Hepatocyte (in vitro differentiated cells): ENCODE data around the gene CNOT4. TPM values are rescaled to one million over a fixed set of nuclear protein-coding genes. Genes with fewer than 3 reads are reported as not detected.

Source experiments
- DNase-seq: peaks from one replicate; pipeline ENCODE4 v3.0.0-alpha.2; 2016; ENCODE audit warnings: low spot score
- H2AFZ ChIP-seq: fragments of 200-600 bp; sonication (generic); 2 replicates; pipeline ENCODE4 v1.6.0; 2016; ENCODE audit warnings: antibody characterized with exemption, mild to moderate bottlenecking
- H3K27ac ChIP-seq: fragments of 200-600 bp; sonication (generic); 2 replicates; pipeline ENCODE4 v1.5.1; 2016; ENCODE audit warnings: mild to moderate bottlenecking
- H3K27me3 ChIP-seq: fragments of 200-600 bp; sonication (generic); 2 replicates; pipeline ENCODE4 v1.6.1; 2016
- H3K36me3 ChIP-seq: fragments of 200-600 bp; sonication (generic); replicated peaks from 2 replicates; pipeline ENCODE4 v1.5.1; 2016; ENCODE audit warnings: low read depth; ENCODE audit not compliant: insufficient read depth
- H3K4me1 ChIP-seq: fragments of 200-600 bp; sonication (generic); 2 replicates; pipeline ENCODE4 v1.5.1; 2016; ENCODE audit warnings: mild to moderate bottlenecking, moderate library complexity; ENCODE audit not compliant: insufficient read depth
- H3K4me2 ChIP-seq: fragments of 200-600 bp; sonication (generic); 2 replicates; pipeline ENCODE4 v1.6.0; 2016
- H3K4me3 ChIP-seq: fragments of 200-600 bp; sonication (generic); 2 replicates; pipeline ENCODE4 v1.5.1; 2016; ENCODE audit warnings: mild to moderate bottlenecking
- H3K79me2 ChIP-seq: fragments of 200-600 bp; sonication (generic); 2 replicates; pipeline ENCODE4 v1.6.0; 2017; ENCODE audit warnings: mild to moderate bottlenecking
- H3K9me2 ChIP-seq: fragments of 200-600 bp; sonication (generic); replicated peaks from 2 replicates; pipeline ENCODE4 v1.6.0; 2017; ENCODE audit warnings: mild to moderate bottlenecking; ENCODE audit not compliant: insufficient read depth
- H3K9me3 ChIP-seq: fragments of 200-600 bp; sonication (generic); 2 replicates; pipeline ENCODE4 v1.5.1; 2016; ENCODE audit warnings: low read depth, mild to moderate bottlenecking
- H4K20me1 ChIP-seq: fragments of 200-600 bp; sonication (generic); 2 replicates; pipeline ENCODE4 v1.6.0; 2016; ENCODE audit warnings: mild to moderate bottlenecking; ENCODE audit not compliant: insufficient read depth, poor library complexity, severe bottlenecking
- EZH2 ChIP-seq: fragments of 200-600 bp; sonication (generic); IDR thresholded peaks from 2 replicates; pipeline ENCODE4 v1.6.1; 2016; ENCODE audit warnings: antibody characterized with exemption, mild to moderate bottlenecking, borderline replicate concordance
- EZH2phosphoT487 ChIP-seq: fragments of 200-600 bp; sonication (generic); IDR thresholded peaks from one replicate; pipeline ENCODE4 v1.6.1; 2018; ENCODE audit warnings: antibody characterized with exemption, mild to moderate bottlenecking, low read depth, moderate library complexity; ENCODE audit not compliant: unreplicated experiment, severe bottlenecking
- WGBS: methylation state at CpG from one replicate; pipeline ENCODE4 v1.1.6; 2016; ENCODE audit warnings: low lambda C conversion rate; ENCODE audit errors: missing lambda C conversion rate; 5-methylcytosine and 5-hydroxymethylcytosine counted together
- polyA plus RNA-seq: library from polyadenylated mRNA; unstranded; fragments of >200 nt; fragmentation: Nextera tagmentation; extraction: Ambion mirVana; gene quantifications from 2 replicates; pipeline ENCODE4 v1.2.1, GENCODE V29; 2016
- total RNA-seq: library from RNA; depleted of rRNA; stranded (reverse); fragments of >200 nt; gene quantifications from 2 replicates; pipeline ENCODE4 v1.2.3, GENCODE V29; 2014
- TF ChIP-seq, protein P1 (sequence below): fragments of 200-600 bp; sonication (generic); IDR thresholded peaks from 2 replicates; pipeline ENCODE4 v1.5.1; 2016; ENCODE audit warnings: antibody characterized with exemption, mild to moderate bottlenecking; ENCODE audit not compliant: poor library complexity

Gene CNOT4
- total and polyA plus RNA-seq, 2 experiments from 2014 or later: 11.8 to 12.9 TPM

DNA sequence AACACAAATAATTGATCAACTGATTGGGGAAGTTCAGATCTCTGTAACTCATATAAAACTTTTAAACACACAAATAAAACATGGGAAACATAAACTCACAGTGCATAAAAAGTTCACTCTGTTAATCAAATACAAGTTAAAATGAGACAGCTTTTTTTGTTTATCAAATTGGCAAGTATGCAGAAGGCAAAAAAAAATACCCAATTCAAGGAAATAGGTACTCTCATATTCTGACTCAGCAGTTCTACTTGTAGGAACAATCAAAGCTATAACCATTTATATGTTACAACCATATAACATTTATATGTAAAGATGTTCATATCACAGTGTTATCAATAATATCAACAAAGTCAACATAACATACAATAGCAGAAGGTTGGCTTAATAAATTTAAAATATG is 102.0 kb downstream of the CNOT4 start:
- no peaks in the 10 kb centered on the region for H3K4me1 ChIP-seq
- H3K9me3 ChIP-seq: no peaks in the 10 kb centered on the region
- H3K4me2 ChIP-seq: no peak overlapping the region
- H3K9me2 ChIP-seq: no peaks in the 10 kb centered on the region
- TF ChIP-seq, protein P1, sequence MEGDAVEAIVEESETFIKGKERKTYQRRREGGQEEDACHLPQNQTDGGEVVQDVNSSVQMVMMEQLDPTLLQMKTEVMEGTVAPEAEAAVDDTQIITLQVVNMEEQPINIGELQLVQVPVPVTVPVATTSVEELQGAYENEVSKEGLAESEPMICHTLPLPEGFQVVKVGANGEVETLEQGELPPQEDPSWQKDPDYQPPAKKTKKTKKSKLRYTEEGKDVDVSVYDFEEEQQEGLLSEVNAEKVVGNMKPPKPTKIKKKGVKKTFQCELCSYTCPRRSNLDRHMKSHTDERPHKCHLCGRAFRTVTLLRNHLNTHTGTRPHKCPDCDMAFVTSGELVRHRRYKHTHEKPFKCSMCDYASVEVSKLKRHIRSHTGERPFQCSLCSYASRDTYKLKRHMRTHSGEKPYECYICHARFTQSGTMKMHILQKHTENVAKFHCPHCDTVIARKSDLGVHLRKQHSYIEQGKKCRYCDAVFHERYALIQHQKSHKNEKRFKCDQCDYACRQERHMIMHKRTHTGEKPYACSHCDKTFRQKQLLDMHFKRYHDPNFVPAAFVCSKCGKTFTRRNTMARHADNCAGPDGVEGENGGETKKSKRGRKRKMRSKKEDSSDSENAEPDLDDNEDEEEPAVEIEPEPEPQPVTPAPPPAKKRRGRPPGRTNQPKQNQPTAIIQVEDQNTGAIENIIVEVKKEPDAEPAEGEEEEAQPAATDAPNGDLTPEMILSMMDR: no peak
- TF ChIP-seq EZH2phosphoT487: no peak
- no peak for TF ChIP-seq EZH2
- no peaks in the 10 kb centered on the region for H3K79me2 ChIP-seq
- H3K4me3 ChIP-seq: no peak overlapping the region
- no peak overlapping the region for H2AFZ ChIP-seq
- H3K27me3 ChIP-seq: no peaks in the 10 kb centered on the region
- DNase-seq: no peak
- no peaks in the 10 kb centered on the region for H4K20me1 ChIP-seq
- no peak overlapping the region for H3K27ac ChIP-seq
- H3K36me3 ChIP-seq: no peaks in the 10 kb centered on the region

DNA sequence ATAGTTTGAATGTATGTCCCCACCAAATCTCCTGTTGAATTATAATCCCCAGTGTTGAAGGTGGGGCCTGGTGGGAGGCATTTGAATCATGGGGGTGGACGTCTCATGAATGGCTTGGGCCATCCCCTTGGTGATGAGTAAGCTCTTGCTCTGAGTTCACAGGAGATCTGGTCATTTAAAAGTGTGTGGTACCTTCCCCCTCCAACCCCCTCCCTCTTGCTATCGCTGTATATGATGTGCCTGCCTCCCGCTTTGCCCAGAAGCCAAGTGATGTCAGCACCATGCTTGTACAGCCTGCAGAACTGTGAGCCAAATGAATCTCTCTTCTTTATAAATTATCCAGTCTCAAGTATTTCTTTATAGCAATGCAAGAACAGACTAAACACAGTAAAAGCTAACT is 103.0 kb downstream of the CNOT4 start:
- DNase-seq: no peak
- no peak overlapping the region for H2AFZ ChIP-seq
- H3K27ac ChIP-seq: no peak overlapping the region
- no peaks in the 10 kb centered on the region for H3K79me2 ChIP-seq
- no peak overlapping the region for H3K4me2 ChIP-seq
- no peaks in the 10 kb centered on the region for H3K9me3 ChIP-seq
- TF ChIP-seq, protein P1: no peak
- TF ChIP-seq EZH2: no peak
- no peak for TF ChIP-seq EZH2phosphoT487
- H3K4me1 ChIP-seq: no peaks in the 10 kb centered on the region
- H3K36me3 ChIP-seq: no peaks in the 10 kb centered on the region
- H3K27me3 ChIP-seq: no peaks in the 10 kb centered on the region
- H3K9me2 ChIP-seq: no peaks in the 10 kb centered on the region
- H3K4me3 ChIP-seq: no peak overlapping the region
- H4K20me1 ChIP-seq: no peaks in the 10 kb centered on the region
- WGBS: 94% methylated on average over 3 of the region's 3 CpGs

DNA sequence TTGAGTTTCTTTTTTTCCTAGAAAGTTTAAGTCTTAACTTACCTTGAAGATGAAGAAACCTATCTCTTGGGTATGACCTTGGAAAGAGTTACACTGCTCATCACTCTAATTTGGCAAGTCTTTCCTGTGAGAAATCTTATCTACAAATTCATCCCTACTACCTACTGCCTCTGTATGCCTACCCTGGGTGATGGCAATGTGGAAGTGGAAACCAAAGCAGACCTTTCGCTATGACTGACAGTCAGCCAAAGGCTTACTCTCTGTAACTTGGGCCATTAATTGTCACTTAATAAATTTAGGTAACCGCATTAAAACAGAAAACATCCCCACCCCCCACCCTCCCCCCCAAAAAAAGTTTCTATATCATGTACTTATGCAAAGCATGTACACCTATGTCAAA is 103.9 kb downstream of the CNOT4 start:
- TF ChIP-seq, protein P1: no peak
- TF ChIP-seq EZH2 (no peak), EZH2phosphoT487 (no peak)
- Histone ChIP-seq H3K9me2 (no peaks in the 10 kb centered on the region), H3K4me1 (no peaks in the 10 kb centered on the region), H3K36me3 (no peaks in the 10 kb centered on the region), H3K9me3 (no peaks in the 10 kb centered on the region), H3K4me2 (no peak overlapping the region), H3K27ac (no peak overlapping the region), H4K20me1 (no peaks in the 10 kb centered on the region), H3K27me3 (no peaks in the 10 kb centered on the region), H3K79me2 (no peaks in the 10 kb centered on the region), H2AFZ (no peak overlapping the region), H3K4me3 (no peak overlapping the region)
- DNase-seq: no peak
- 100% methylated on average over 2 of the region's 2 CpGs for WGBS

DNA sequence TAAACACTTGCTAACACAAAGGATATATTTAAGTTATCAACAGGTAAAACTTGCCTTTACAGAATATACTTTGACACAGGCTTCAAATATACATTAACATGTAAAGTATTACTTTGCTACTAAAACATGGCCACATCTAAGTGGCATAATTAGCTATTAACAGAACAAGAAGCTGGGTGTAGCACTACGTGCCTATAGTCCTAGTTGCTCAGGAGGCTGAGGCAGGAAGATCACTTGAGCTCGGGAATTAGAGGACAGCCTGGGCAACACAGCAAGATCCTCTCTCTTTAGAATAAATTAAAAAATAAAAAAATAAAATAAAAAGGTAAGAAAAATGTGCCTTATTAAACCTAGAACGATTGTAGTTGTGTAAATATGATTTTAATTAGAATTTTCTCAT is 106.6 kb downstream of the CNOT4 start:
- no peak for DNase-seq
- Histone ChIP-seq H3K4me1 (no peaks in the 10 kb centered on the region), H3K4me2 (no peak overlapping the region), H3K36me3 (no peaks in the 10 kb centered on the region), H3K27me3 (no peaks in the 10 kb centered on the region), H3K79me2 (no peaks in the 10 kb centered on the region), H3K27ac (no peak overlapping the region), H4K20me1 (no peaks in the 10 kb centered on the region), H3K4me3 (no peak overlapping the region), H2AFZ (no peak overlapping the region), H3K9me2 (no peaks in the 10 kb centered on the region), H3K9me3 (no peaks in the 10 kb centered on the region)
- 93% methylated on average over 3 of the region's 3 CpGs for WGBS
- TF ChIP-seq EZH2 (no peak), EZH2phosphoT487 (no peak)
- TF ChIP-seq, protein P1: no peak
